ENCODE measurements around the gene DCTN5. TPM values are rescaled to one million over a fixed set of nuclear protein-coding genes. Genes with fewer than 3 reads are reported as not detected.
"Not testable (repeated sequence)": the region's sequence is repeated elsewhere in the genome, so short reads cannot be mapped to it uniquely, and the experiment has no call there.

Gene DCTN5
- total RNA-seq, 2 donors from 2014 or later, result 95.0 to 107 TPM

DNA sequence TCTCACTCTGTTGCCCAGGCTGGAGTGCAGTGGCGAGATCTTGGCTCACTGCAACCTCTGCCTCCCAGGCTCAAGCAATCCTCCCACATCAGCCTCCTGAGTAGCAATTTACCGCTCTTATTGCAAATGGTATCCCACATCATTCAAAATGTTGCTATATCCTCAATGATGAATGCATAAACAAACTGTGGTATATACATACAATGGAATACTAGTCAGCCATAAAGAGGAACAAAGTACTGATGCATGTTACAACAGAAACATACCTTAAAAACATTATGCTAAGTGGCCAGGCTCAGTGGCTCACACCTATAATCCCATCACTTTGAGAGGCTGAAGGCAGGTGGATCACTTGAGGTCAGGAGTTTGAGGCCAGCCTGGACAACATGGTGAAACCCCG lies 9.4 kb upstream of the DCTN5 start:
- not testable (repeated sequence) for DNase-seq (ENCODE audit: low spot score); H3K9me3 Mint-ChIP-seq; H3K4me3 Mint-ChIP-seq; H3K27ac Mint-ChIP-seq; H3K27me3 Mint-ChIP-seq; H3K4me1 Mint-ChIP-seq (ENCODE audit: low read depth in 2 of 2); ATAC-seq
- H3K36me3 Mint-ChIP-seq, result peaks cover 28% of the 10 kb centered on the region

DNA sequence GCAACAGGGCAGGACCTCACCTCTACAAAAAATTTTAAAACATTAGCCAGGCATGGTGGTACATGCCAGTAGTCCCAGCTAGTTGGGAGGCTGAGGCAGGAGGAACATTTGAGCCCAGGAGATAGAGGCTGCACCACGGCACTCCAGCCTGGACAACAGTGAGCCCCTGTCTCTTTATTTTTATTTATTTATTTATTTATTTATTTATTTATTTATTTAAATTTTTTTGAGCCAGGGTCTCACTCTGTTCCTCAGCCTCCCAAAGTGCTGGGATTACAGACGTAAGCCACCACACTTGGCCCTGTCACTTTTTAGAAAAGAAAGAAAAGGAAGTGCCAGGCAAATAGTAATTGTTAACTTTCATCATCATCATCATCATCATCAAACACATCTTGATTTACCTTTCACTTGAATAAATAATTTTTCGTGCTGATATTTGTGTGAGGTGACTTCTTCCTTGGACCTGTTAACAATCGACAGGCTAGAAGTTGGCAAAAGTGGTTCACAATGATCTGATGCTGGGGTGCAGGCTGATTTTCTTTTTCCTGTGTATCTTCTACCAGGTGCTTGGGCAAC lies 6.7 kb upstream of the DCTN5 start:
- no peak for ATAC-seq
- no peak for DNase-seq (ENCODE audit: low spot score)
- Mint-ChIP-seq H3K36me3 (peaks cover 24% of the 10 kb centered on the region), H3K27me3 (no peaks in the 10 kb centered on the region), H3K27ac (no peak overlapping the region), H3K4me1 (ENCODE audit: low read depth in 2 of 2) (no peaks in the 10 kb centered on the region), H3K4me3 (no peak overlapping the region), H3K9me3 (no peaks in the 10 kb centered on the region)

DNA sequence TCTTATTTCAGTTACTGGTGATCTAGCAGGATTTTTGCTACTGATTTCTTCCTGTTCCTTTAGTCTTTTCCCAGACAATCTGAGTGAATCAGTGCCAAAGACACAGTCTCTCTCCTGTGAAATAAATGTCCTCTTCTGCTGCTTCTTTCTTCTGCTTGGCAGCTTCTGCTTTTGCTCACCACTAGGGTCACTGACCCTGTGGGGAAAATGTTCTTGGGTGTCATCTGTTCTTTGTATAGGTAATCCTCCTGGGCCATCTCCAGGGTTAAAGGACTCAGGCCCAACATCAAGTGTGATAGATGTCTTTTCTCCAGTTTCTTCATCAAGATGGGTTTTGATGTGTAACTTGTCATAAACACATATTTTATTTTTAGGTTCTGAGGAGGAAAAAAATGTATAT lies 5.3 kb upstream of the DCTN5 start:
- no peak overlapping the region for H3K4me3 Mint-ChIP-seq
- ATAC-seq (no peak), DNase-seq (ENCODE audit: low spot score) (no peak)
- no peak overlapping the region for H3K27ac Mint-ChIP-seq
- H3K27me3 Mint-ChIP-seq, result no peaks in the 10 kb centered on the region
- no peaks in the 10 kb centered on the region for H3K9me3 Mint-ChIP-seq
- H3K36me3 Mint-ChIP-seq, result peaks cover 14% of the 10 kb centered on the region
- H3K4me1 Mint-ChIP-seq (ENCODE audit: low read depth in 2 of 2), result peaks cover 7 to 9% of the 10 kb centered on the region in 2 donors

DNA sequence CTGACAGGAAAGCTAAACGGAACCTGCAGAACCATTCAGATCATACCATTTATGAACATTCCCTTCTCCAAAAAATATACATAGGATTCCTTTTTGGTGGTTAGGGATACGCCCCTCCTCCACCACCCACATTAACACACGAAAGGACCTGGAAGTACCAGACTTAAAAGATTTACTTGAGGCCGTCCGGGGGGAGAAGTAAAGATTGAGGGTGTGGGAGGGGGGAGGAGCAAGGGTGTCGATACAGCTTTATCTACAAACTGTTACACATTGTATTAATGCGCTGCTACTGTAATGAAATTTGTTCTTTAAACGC lies 693 bp upstream of the DCTN5 start:
- Mint-ChIP-seq H3K36me3 (peaks cover 16% of the 10 kb centered on the region), H3K9me3 (no peaks in the 10 kb centered on the region)

DNA sequence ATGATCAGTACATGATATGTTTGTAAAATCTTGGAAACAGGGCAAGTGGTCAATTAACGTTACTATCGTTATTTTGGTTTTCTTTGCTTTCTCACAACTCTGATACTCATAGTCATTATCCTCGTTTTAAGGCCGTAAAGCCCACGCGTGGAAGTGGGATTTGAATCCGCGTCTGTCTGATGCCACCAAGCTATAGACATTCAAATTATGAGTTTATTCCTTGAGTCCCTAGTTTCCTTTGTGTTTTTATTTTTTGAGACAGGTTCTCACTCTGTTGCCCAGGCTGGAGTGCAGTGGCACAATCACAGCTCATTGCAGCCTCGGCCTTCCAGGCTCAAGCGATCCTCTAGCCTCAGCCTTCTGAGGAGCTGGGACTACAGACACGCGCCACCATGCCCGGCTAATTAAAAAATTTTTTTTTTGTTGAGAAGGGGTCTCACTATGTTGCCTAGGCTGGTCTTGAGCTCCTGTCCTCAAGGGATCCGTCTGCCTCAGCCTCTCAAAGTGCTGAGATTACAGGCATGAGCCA lies 1.0 kb downstream of the DCTN5 start:
- DNase-seq (ENCODE audit: low spot score), result no peak
- peaks cover 17% of the 10 kb centered on the region for H3K36me3 Mint-ChIP-seq
- H3K9me3 Mint-ChIP-seq, result no peaks in the 10 kb centered on the region
- ATAC-seq, result no peak
- peak overlapping the region; percentile 97 for H3K4me3 Mint-ChIP-seq
- no peaks in the 10 kb centered on the region for H3K27me3 Mint-ChIP-seq
- H3K27ac Mint-ChIP-seq, result peak overlapping the region; percentile 88 to 98
- peaks cover 21 to 28% of the 10 kb centered on the region in 2 donors for H3K4me1 Mint-ChIP-seq (ENCODE audit: low read depth in 2 of 2)

More for the DNA sequence above, 693 bp upstream of the DCTN5 start:
- Mint-ChIP-seq H3K27me3 (no peaks in the 10 kb centered on the region), H3K4me1 (ENCODE audit: low read depth in 2 of 2) (peaks cover 15 to 21% of the 10 kb centered on the region in 2 donors), H3K4me3 (peak overlapping the region; percentile 97), H3K27ac (peak overlapping the region; percentile 88 to 98)
- ATAC-seq (no peak), DNase-seq (ENCODE audit: low spot score) (no peak)

DNA sequence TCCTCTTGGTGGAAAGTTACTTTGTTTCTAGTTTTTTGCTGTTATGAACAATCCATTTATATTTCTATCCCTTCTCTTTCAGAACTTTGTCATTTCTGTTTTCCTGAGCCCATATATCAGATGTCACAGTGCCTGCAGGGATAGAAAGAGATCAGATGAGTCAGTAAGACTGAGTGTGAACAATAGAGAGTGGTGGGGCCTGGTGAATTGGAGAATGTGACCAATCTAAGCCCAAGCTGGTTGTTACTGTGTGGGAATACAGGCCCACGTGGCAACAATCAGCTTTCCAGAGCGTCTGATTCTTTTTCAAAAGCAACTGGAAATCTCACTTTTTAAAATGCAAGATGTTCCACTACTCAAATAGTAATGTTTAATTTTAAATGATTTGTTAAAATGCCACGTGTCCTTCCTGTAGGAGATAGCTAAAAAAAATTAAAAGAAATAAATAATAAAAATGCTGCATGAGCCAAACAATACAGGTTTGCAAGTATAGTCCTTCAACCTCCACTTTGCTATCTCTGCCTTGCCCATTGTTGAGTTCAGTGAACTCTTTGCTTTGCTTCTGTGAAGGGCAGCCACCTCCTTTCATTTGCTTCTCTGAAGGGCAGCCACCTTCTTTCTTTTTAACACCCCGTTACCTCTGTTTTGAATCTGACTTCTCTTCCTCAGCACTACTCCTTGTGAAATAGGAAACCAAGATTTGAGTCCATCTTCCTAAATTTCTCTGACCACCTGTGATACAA lies 9.6 kb downstream of the DCTN5 start:
- DNase-seq (ENCODE audit: low spot score) (no peak), ATAC-seq (no peak)
- Mint-ChIP-seq H3K27me3 (no peaks in the 10 kb centered on the region), H3K4me1 (ENCODE audit: low read depth in 2 of 2) (peaks cover 22 to 25% of the 10 kb centered on the region in 2 donors), H3K9me3 (no peaks in the 10 kb centered on the region), H3K36me3 (peaks cover 24% of the 10 kb centered on the region), H3K4me3 (no peak overlapping the region), H3K27ac (no peak overlapping the region)

DNA sequence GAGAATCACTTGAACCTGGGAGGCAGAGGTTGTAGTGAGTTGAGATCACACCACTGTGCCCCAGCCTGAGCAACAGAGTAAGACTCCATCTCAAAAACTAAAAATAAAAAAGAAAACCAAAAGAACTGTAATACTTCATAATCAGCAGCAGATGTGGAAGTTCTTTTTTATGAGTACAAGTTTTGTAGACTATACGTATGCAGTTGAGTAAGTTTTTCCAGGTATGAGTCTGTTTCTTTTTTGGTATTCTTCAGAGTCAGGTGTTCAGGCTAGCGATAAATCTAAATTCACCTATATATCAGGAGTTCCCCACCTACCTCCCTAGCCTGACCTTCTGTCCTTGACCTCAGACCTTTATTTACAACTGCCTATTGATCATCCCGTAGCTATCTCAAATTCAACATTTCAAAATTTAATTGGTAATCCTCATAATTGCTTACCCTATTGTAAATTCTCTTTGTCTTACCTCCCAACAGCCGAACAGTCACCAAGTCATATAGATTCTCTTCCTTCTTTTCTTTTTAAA lies 10.7 kb downstream of the DCTN5 start:
- DNase-seq (ENCODE audit: low spot score) (no peak), ATAC-seq (no peak)
- no peaks in the 10 kb centered on the region for H3K9me3 Mint-ChIP-seq
- H3K36me3 Mint-ChIP-seq, result peaks cover 24% of the 10 kb centered on the region
- no peak overlapping the region for H3K27ac Mint-ChIP-seq
- H3K27me3 Mint-ChIP-seq, result no peaks in the 10 kb centered on the region
- no peak overlapping the region for H3K4me3 Mint-ChIP-seq
- H3K4me1 Mint-ChIP-seq (ENCODE audit: low read depth in 2 of 2), result peaks cover 17 to 21% of the 10 kb centered on the region in 2 donors

DNA sequence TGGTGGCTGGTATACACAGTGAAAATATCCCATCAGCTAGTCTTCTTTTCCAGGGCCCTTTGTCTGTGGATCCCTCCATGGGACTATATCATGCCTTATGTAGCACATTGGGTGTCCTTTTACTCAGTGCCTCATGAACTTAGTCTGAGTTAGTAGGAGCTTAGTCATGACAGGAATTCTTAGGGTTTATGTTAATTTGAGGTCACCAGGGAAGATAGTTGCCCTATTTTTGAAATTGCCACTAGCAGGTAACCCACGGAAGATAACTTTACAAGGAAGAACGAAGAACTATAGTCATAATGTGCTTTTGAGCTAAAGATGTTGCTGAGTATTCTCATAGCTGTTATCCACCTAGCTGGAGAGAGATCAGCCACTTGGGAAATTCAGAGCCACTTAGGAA lies 22.7 kb downstream of the DCTN5 start:
- Mint-ChIP-seq H3K4me1 (ENCODE audit: low read depth in 2 of 2) (peaks cover 0 to 2% of the 10 kb centered on the region in 2 donors), H3K27me3 (no peaks in the 10 kb centered on the region), H3K36me3 (peaks cover 36% of the 10 kb centered on the region), H3K9me3 (no peaks in the 10 kb centered on the region), H3K27ac (no peak overlapping the region), H3K4me3 (no peak overlapping the region)
- DNase-seq (ENCODE audit: low spot score), result no peak
- ATAC-seq, result no peak

DNA sequence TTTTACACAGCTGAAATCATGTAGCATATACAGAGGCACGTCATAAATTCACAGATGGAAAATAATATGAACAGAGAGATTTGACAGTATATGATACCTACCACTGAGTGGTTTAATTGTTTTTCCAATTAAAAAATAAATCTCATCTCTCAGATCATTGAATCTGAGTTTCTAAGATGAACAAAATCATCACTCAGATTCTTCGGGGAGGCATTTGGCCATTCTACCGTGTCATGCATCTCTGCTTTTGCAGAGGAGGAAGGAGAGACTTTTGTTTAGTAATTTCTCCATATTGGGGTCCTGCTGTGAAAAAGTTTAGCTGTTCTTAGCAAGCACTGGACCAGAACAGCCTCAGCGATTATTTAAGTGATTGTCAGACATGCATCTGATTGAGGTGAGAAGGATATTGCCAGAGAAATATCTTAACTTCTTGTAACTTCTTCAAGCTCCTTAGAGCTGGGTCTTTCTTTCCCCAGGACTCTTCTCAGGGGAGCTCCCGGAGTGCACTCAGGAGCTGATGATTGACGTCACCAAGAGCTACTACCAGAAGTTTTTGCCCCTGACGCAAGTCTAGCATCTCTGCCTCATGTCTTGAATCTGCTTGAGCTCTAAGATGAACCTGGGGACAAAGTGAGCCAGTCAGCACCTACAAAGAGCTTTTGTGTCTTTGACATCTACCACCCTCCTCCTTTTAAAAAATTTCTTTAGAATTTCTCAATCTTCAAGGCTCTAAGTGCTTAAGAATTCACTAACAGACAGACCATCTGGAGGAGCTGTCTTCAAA lies 25.5 kb downstream of the DCTN5 start:
- DNase-seq (ENCODE audit: low spot score), result no peak
- ATAC-seq, result no peak
- H3K27me3 Mint-ChIP-seq, result no peaks in the 10 kb centered on the region
- peaks cover 22% of the 10 kb centered on the region for H3K36me3 Mint-ChIP-seq
- H3K4me3 Mint-ChIP-seq, result no peak overlapping the region
- H3K9me3 Mint-ChIP-seq, result no peaks in the 10 kb centered on the region
- peaks cover 17 to 18% of the 10 kb centered on the region in 2 donors for H3K4me1 Mint-ChIP-seq (ENCODE audit: low read depth in 2 of 2)
- no peak overlapping the region for H3K27ac Mint-ChIP-seq

DNA sequence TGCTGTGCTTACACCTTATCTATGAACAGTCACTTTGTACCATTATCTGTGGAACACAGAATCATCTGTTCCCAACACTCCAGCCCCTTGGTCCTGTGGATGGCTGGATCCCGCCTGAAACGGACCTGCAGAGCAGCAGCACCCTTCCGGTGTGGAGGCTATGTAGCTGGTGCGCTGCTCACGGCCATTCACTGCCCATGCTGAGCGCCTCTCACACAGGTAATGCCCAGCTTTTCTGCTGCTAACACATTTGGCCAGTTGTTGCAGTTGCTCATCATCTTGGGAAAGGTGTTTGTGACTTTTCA lies 26.0 kb downstream of the DCTN5 start:
- no peak for ATAC-seq
- H3K4me1 Mint-ChIP-seq (ENCODE audit: low read depth in 2 of 2), result peaks cover 17 to 19% of the 10 kb centered on the region in 2 donors
- H3K4me3 Mint-ChIP-seq, result no peak overlapping the region
- peaks cover 22% of the 10 kb centered on the region for H3K36me3 Mint-ChIP-seq
- no peaks in the 10 kb centered on the region for H3K9me3 Mint-ChIP-seq
- no peak overlapping the region for H3K27ac Mint-ChIP-seq
- DNase-seq (ENCODE audit: low spot score), result no peak
- no peaks in the 10 kb centered on the region for H3K27me3 Mint-ChIP-seq

DNA sequence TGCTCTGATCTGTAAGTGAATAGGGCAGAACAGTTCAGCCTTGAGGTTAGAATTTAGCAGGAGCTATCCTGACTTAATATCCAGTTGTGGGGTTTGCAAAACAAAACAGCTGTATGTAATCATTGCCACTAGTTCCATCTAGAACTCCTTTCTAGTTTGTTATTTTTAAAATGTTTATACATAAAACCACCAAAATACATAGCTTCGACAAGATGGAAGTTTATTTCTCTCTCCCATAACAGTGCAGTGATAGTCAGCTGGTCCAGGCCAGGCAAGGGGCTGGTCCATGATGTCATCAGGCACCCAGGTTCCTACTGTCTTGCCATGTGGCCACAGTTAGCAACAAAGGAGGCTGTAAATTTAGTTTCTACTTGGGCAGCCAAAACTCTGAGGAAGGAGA lies 27.0 kb downstream of the DCTN5 start:
- DNase-seq (ENCODE audit: low spot score) (no peak), ATAC-seq (no peak)
- H3K9me3 Mint-ChIP-seq, result no peaks in the 10 kb centered on the region
- peaks cover 14% of the 10 kb centered on the region for H3K36me3 Mint-ChIP-seq
- H3K27me3 Mint-ChIP-seq, result no peaks in the 10 kb centered on the region
- no peak overlapping the region for H3K4me3 Mint-ChIP-seq
- H3K4me1 Mint-ChIP-seq (ENCODE audit: low read depth in 2 of 2), result peaks cover 17 to 19% of the 10 kb centered on the region in 2 donors
- H3K27ac Mint-ChIP-seq, result no peak overlapping the region

DNA sequence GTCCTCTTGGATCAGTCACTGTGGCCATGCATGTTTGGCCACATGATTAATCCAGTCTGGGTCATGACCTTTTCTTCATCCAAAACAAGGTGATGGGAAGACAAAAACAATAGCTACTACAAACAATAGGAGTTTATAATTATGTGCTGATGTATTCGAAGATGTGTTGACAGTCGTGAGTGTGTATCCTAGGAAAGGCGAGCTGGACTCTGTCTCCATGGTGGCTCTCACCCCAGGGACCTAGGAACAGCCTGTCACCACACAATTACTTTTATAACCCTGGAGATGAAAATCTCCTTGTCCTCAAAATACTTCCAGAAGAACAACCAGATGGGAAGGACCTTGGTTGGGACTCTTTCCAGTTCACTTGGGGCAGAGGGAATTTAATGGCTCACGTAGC lies 27.6 kb downstream of the DCTN5 start:
- Mint-ChIP-seq H3K27ac (no peak overlapping the region), H3K36me3 (peaks cover 14% of the 10 kb centered on the region), H3K4me3 (no peak overlapping the region), H3K4me1 (ENCODE audit: low read depth in 2 of 2) (peaks cover 17 to 19% of the 10 kb centered on the region in 2 donors), H3K9me3 (no peaks in the 10 kb centered on the region), H3K27me3 (no peaks in the 10 kb centered on the region)
- DNase-seq (ENCODE audit: low spot score) (no peak), ATAC-seq (no peak)

DNA sequence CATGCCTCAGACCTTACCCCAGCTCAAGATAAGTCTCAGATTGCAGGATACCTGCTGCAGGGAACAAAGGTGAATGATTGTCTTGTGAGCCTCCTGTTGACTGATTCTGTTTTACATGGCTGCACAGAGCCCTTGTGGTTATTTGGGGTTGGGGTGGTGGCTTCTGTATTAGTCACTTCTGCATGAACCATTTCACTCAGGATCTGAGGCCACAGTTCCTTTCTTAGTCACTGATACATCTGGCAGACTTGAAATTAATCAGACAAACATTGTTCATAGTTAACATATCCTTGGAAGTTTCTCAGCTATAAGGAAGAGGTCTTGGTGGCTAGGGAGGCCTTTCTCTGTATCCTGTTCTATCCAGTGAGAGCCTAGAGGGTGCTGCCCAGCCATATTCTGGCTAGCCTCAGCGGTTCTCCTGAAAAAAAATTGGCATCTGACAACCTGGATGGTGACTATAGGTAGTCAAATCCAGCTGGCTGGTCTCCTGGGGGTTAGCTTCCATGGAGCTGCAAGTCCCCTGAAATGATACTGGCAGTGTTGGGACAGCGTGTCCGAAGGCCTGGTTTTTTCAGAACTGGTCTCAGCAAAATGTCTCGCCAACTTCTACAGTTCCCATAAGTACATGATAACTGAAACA lies 29.0 kb downstream of the DCTN5 start:
- ATAC-seq, result peak; percentile 94 to 98
- peaks cover 17 to 19% of the 10 kb centered on the region in 2 donors for H3K4me1 Mint-ChIP-seq (ENCODE audit: low read depth in 2 of 2)
- no peaks in the 10 kb centered on the region for H3K9me3 Mint-ChIP-seq
- peak; percentile 67 for DNase-seq (ENCODE audit: low spot score)
- H3K36me3 Mint-ChIP-seq, result peaks cover 11% of the 10 kb centered on the region
- peak overlapping the region; percentile 55 for H3K4me3 Mint-ChIP-seq
- H3K27ac Mint-ChIP-seq, result no peak overlapping the region
- no peaks in the 10 kb centered on the region for H3K27me3 Mint-ChIP-seq
